ENCODE results near the gene PUS10. TPM values are rescaled to one million over a fixed set of nuclear protein-coding genes. Genes with fewer than 3 reads are reported as not detected.

Gene PUS10
- total and polyA plus RNA-seq, 2 of the 13 experiments (the other 11 are each of a cell fraction or from before 2014, with no cell fraction given), result 41.4 to 44.3 TPM

DNA sequence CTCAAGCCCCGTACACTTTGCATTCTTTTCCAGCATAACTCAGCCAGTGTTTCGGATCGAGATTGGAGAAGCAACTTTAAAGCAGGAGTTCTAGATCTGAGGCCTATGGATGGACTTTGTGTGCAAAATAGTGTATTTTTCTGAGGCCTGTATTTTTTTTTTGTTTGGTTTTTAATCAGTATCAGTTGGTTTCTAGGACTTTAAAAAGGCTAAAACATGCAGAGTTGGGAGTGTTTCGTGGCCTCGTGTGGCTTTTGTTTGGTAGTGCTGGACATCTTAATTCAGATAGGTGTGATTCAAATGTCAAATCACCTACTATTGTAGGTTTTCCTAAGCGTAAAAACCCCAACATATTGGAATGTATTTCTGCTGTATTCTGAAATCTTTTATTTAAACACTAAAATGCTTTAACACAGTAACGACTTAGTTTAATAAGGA lies 282 bp upstream of the PUS10 start (continued):
- TF ChIP-seq ZNF709 (CRISPR knock-in tag; IDR thresholded peaks at IDR 0.05) (no peak), ZNF619 (CRISPR knock-in tag; IDR thresholded peaks at IDR 0.05) (no peak), NFYB (CRISPR knock-in tag; IDR thresholded peaks at IDR 0.05) (no peak), ZIK1 (CRISPR knock-in tag; IDR thresholded peaks at IDR 0.05; ENCODE audit: borderline replicate concordance, low read depth) (no peak), MAFG (CRISPR knock-in tag; IDR thresholded peaks at IDR 0.05) (no peak), ELF3 (CRISPR knock-in tag; IDR thresholded peaks at IDR 0.05) (no peak), ZNF547 (CRISPR knock-in tag; IDR thresholded peaks at IDR 0.05) (no peak), ZNF160 (CRISPR knock-in tag; IDR thresholded peaks at IDR 0.05) (no peak; the same call in 1 of the 2 replicates), FIP1L1 (IDR thresholded peaks at IDR 0.05; ENCODE audit: borderline replicate concordance, insufficient read depth, low read depth, low read length) (no peak), KMT2A (CRISPR knock-in tag; IDR thresholded peaks at IDR 0.05) (no peak), ZBTB20 (CRISPR knock-in tag; IDR thresholded peaks at IDR 0.05; ENCODE audit: borderline replicate concordance, low read depth) (peak; percentile 94; the same call in 1 of the 2 replicates), MEIS1 (CRISPR knock-in tag; IDR thresholded peaks at IDR 0.05; ENCODE audit: borderline replicate concordance) (no peak), POLR2AphosphoS2 (IDR thresholded peaks at IDR 0.05; ENCODE audit: low read depth, low read length) (no peak), ZNF530 (CRISPR knock-in tag; IDR thresholded peaks at IDR 0.05; ENCODE audit: low read depth) (no peak), TAF15 (IDR thresholded peaks at IDR 0.05; ENCODE audit: low read depth, low read length, poor library complexity, severe bottlenecking) (no peak)
- TF ChIP-seq, protein P1, sequence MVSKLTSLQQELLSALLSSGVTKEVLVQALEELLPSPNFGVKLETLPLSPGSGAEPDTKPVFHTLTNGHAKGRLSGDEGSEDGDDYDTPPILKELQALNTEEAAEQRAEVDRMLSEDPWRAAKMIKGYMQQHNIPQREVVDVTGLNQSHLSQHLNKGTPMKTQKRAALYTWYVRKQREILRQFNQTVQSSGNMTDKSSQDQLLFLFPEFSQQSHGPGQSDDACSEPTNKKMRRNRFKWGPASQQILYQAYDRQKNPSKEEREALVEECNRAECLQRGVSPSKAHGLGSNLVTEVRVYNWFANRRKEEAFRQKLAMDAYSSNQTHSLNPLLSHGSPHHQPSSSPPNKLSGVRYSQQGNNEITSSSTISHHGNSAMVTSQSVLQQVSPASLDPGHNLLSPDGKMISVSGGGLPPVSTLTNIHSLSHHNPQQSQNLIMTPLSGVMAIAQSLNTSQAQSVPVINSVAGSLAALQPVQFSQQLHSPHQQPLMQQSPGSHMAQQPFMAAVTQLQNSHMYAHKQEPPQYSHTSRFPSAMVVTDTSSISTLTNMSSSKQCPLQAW (CRISPR knock-in tag; IDR thresholded peaks at IDR 0.05), result no peak
- TF ChIP-seq, protein P2, sequence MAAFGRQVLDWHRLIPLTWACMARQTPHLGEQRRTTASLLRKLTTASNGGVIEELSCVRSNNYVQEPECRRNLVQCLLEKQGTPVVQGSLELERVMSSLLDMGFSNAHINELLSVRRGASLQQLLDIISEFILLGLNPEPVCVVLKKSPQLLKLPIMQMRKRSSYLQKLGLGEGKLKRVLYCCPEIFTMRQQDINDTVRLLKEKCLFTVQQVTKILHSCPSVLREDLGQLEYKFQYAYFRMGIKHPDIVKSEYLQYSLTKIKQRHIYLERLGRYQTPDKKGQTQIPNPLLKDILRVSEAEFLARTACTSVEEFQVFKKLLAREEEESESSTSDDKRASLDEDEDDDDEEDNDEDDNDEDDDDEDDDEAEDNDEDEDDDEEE (CRISPR knock-in tag; IDR thresholded peaks at IDR 0.05), result no peak
- TF ChIP-seq, protein P3, sequence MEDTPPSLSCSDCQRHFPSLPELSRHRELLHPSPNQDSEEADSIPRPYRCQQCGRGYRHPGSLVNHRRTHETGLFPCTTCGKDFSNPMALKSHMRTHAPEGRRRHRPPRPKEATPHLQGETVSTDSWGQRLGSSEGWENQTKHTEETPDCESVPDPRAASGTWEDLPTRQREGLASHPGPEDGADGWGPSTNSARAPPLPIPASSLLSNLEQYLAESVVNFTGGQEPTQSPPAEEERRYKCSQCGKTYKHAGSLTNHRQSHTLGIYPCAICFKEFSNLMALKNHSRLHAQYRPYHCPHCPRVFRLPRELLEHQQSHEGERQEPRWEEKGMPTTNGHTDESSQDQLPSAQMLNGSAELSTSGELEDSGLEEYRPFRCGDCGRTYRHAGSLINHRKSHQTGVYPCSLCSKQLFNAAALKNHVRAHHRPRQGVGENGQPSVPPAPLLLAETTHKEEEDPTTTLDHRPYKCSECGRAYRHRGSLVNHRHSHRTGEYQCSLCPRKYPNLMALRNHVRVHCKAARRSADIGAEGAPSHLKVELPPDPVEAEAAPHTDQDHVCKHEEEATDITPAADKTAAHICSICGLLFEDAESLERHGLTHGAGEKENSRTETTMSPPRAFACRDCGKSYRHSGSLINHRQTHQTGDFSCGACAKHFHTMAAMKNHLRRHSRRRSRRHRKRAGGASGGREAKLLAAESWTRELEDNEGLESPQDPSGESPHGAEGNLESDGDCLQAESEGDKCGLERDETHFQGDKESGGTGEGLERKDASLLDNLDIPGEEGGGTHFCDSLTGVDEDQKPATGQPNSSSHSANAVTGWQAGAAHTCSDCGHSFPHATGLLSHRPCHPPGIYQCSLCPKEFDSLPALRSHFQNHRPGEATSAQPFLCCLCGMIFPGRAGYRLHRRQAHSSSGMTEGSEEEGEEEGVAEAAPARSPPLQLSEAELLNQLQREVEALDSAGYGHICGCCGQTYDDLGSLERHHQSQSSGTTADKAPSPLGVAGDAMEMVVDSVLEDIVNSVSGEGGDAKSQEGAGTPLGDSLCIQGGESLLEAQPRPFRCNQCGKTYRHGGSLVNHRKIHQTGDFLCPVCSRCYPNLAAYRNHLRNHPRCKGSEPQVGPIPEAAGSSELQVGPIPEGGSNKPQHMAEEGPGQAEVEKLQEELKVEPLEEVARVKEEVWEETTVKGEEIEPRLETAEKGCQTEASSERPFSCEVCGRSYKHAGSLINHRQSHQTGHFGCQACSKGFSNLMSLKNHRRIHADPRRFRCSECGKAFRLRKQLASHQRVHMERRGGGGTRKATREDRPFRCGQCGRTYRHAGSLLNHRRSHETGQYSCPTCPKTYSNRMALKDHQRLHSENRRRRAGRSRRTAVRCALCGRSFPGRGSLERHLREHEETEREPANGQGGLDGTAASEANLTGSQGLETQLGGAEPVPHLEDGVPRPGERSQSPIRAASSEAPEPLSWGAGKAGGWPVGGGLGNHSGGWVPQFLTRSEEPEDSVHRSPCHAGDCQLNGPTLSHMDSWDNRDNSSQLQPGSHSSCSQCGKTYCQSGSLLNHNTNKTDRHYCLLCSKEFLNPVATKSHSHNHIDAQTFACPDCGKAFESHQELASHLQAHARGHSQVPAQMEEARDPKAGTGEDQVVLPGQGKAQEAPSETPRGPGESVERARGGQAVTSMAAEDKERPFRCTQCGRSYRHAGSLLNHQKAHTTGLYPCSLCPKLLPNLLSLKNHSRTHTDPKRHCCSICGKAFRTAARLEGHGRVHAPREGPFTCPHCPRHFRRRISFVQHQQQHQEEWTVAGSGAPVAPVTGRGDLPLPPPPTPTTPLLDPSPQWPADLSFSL (CRISPR knock-in tag; IDR thresholded peaks at IDR 0.05), result no peak
- TF ChIP-seq, protein P4, sequence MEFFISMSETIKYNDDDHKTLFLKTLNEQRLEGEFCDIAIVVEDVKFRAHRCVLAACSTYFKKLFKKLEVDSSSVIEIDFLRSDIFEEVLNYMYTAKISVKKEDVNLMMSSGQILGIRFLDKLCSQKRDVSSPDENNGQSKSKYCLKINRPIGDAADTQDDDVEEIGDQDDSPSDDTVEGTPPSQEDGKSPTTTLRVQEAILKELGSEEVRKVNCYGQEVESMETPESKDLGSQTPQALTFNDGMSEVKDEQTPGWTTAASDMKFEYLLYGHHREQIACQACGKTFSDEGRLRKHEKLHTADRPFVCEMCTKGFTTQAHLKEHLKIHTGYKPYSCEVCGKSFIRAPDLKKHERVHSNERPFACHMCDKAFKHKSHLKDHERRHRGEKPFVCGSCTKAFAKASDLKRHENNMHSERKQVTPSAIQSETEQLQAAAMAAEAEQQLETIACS (CRISPR knock-in tag; IDR thresholded peaks at IDR 0.05), result no peak
- TF ChIP-seq, protein P5, sequence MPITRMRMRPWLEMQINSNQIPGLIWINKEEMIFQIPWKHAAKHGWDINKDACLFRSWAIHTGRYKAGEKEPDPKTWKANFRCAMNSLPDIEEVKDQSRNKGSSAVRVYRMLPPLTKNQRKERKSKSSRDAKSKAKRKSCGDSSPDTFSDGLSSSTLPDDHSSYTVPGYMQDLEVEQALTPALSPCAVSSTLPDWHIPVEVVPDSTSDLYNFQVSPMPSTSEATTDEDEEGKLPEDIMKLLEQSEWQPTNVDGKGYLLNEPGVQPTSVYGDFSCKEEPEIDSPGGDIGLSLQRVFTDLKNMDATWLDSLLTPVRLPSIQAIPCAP (CRISPR knock-in tag; IDR thresholded peaks at IDR 0.05; ENCODE audit: low read depth), result no peak

Data from HepG2 (cell line).